B cell (primary cell): ENCODE data around the gene IL9. TPM values are rescaled to one million over a fixed set of nuclear protein-coding genes. Genes with fewer than 3 reads are reported as not detected.

Experiments
- ATAC-seq: fragments of 200-7000 bp; cut with Tn5 transposase; one replicate; pipeline ENCODE4 v1.10.0; 2021; ENCODE audit warnings: low read depth, mild to moderate bottlenecking, moderate number of reproducible peaks, moderate library complexity
- CTCF ChIA-PET: fragments of 350-600 bp; sonication (Branson Sonifier 250); formaldehyde crosslinking; loops from one replicate; lab custom pipeline; 2021; ENCODE audit warnings: antibody characterized with exemption, inconsistent platforms; lab: Charles Lee
- POLR2A ChIA-PET: fragments of 350-600 bp; sonication (Branson Sonifier 250); formaldehyde crosslinking; loops from one replicate; lab custom pipeline; 2021; ENCODE audit warnings: antibody characterized with exemption; lab: Charles Lee
- DNase-seq: peaks from one replicate; pipeline ENCODE4 v3.0.0; 2013
- H2AFZ ChIP-seq: 2 replicates; pipeline ENCODE4 v1.6.1; 2012; ENCODE audit warnings: mild to moderate bottlenecking, low read depth, low read length; ENCODE audit not compliant: insufficient read depth, poor library complexity, severe bottlenecking
- H3K27ac ChIP-seq, 2 donors: 1 replicate in 1 of 2; 2 replicates in 1 of 2; pipeline ENCODE4 v1.5.1; 2012 to 2013; ENCODE audit warnings: low read length in 2 of 2, mild to moderate bottlenecking in 2 of 2, moderate library complexity in 1 of 2
- H3K27me3 ChIP-seq, 4 experiments: fragments of 200-600 bp in 1 of 4; sonication (generic) in 1 of 4; replicated peaks in 1 of 4; 1 replicate in 2 of 4; 2 replicates in 2 of 4; pipeline versions ENCODE4 v1.6.1 to v1.7.0; 2013 to 2016; ENCODE audit warnings: low read length in 3 of 4, mild to moderate bottlenecking in 2 of 4, mixed read lengths in 1 of 4, moderate library complexity in 1 of 4; ENCODE audit not compliant: insufficient read depth in 4 of 4, control insufficient read depth in 3 of 4; ENCODE audit errors: control extremely low read depth in 1 of 4
- H3K36me3 ChIP-seq, 2 experiments: replicated peaks in 1 of 2; 1 replicate in 1 of 2; 2 replicates in 1 of 2; pipeline versions ENCODE4 v1.6.1 to v1.7.1; 2013; ENCODE audit warnings: low read length in 1 of 2; ENCODE audit not compliant: insufficient read depth in 2 of 2, control insufficient read depth in 1 of 2; ENCODE audit errors: control extremely low read depth in 1 of 2, extremely low read depth in 1 of 2
- H3K4me1 ChIP-seq, 2 donors: fragments of 200-600 bp in 1 of 2; sonication (generic) in 1 of 2; 1 replicate in 1 of 2; 2 replicates in 1 of 2; pipeline versions ENCODE4 v1.5.1 to v1.6.1; 2013 to 2017; ENCODE audit warnings: low read length in 2 of 2; ENCODE audit not compliant: control insufficient read depth in 2 of 2, insufficient read depth in 2 of 2
- H3K4me2 ChIP-seq: replicated peaks from 2 replicates; pipeline ENCODE3; 2012; ENCODE audit warnings: mild to moderate bottlenecking, low read depth, low read length; ENCODE audit not compliant: poor library complexity, severe bottlenecking
- H3K4me3 ChIP-seq, 5 experiments: fragments of 200-600 bp in 1 of 5; sonication (generic) in 1 of 5; 1 replicate in 3 of 5; 2 replicates in 2 of 5; pipeline versions ENCODE4 v1.5.1 to v1.7.0; 2011 to 2016; ENCODE audit warnings: low read length in 4 of 5, mild to moderate bottlenecking in 4 of 5, low read depth in 2 of 5, control low read depth in 1 of 5, moderate library complexity in 1 of 5; ENCODE audit not compliant: insufficient read depth in 1 of 5; ENCODE audit errors: control extremely low read depth in 1 of 5, extremely low read depth in 1 of 5
- H3K79me2 ChIP-seq: fragments of 200-600 bp; sonication (generic); one replicate; pipeline ENCODE4 v1.6.0; 2016; ENCODE audit warnings: low read length; ENCODE audit not compliant: control insufficient read depth, insufficient read depth
- H3K9ac ChIP-seq: fragments of 200-600 bp; sonication (generic); 2 replicates; pipeline ENCODE4 v1.6.1; 2017; ENCODE audit warnings: mild to moderate bottlenecking, low read length, moderate library complexity
- H3K9me3 ChIP-seq, 3 donors: one replicate each; pipeline versions ENCODE4 v1.6.1 to v1.7.1; 2013; ENCODE audit warnings: low read length in 2 of 3; ENCODE audit not compliant: control insufficient read depth in 2 of 3, insufficient read depth in 1 of 3; ENCODE audit errors: control extremely low read depth in 1 of 3
- H4K20me1 ChIP-seq: 2 replicates; pipeline ENCODE4 v1.6.0; 2012; ENCODE audit warnings: mild to moderate bottlenecking, low read length; ENCODE audit not compliant: insufficient read depth, control insufficient read depth, poor library complexity, severe bottlenecking
- H3K27ac Mint-ChIP-seq: one replicate; pipeline ENCODE4 v1.8.0; 2021; ENCODE audit warnings: mixed read lengths
- H3K27me3 Mint-ChIP-seq: one replicate; pipeline ENCODE4 v1.8.0; 2021; ENCODE audit warnings: mixed read lengths
- H3K4me1 Mint-ChIP-seq: one replicate; pipeline ENCODE4 v1.8.0; 2021; ENCODE audit warnings: mixed read lengths
- H3K4me3 Mint-ChIP-seq: one replicate; pipeline ENCODE4 v1.8.0; 2021; ENCODE audit warnings: mixed read lengths
- H3K9me3 Mint-ChIP-seq: one replicate; pipeline ENCODE4 v1.8.0; 2022; ENCODE audit warnings: mixed read lengths; ENCODE audit not compliant: insufficient read depth
- EZH2 ChIP-seq: IDR thresholded peaks from 2 replicates; pipeline ENCODE4 v1.6.1; 2012; ENCODE audit warnings: borderline replicate concordance, low read depth, mild to moderate bottlenecking, moderate library complexity, low read length; ENCODE audit not compliant: insufficient read depth, poor library complexity, severe bottlenecking
- WGBS: methylation state at CpG from one replicate; pipeline ENCODE4 v1.1.5; 2013; ENCODE audit warnings: missing lambda C conversion rate; ENCODE audit not compliant: insufficient coverage; 5-methylcytosine and 5-hydroxymethylcytosine counted together
- intact Hi-C: fragments of 100-400 bp; cut with micrococcal nuclease; formaldehyde crosslinking; loops from one replicate; pipeline ENCODE4 v1.10.0; 2022
- polyA plus RNA-seq: library from polyadenylated mRNA; depleted of rRNA; stranded (reverse); fragments of >200 nt; gene quantifications from 2 replicates; pipeline ENCODE4 v1.2.3, GENCODE V29; 2012
- total RNA-seq, 2 donors: library from RNA; stranded (reverse); fragments of 120-200 nt in 1 of 2; gene quantifications; 1 replicate in 1 of 2; 2 replicates in 1 of 2; pipeline versions ENCODE4 v1.2.3 to v1.2.4, GENCODE V29; 2013 to 2022
- TF ChIP-seq, protein P1 (sequence below): fragments of 200-600 bp; IDR thresholded peaks from one replicate; pipeline ENCODE4 v1.8.0; 2022; ENCODE audit warnings: antibody characterized with exemption, mild to moderate bottlenecking

The IL9 gene
- total and polyA plus RNA-seq, 2 donors (not counting 1 experiment from before 2014, with no cell fraction given) = not detected

DNA sequence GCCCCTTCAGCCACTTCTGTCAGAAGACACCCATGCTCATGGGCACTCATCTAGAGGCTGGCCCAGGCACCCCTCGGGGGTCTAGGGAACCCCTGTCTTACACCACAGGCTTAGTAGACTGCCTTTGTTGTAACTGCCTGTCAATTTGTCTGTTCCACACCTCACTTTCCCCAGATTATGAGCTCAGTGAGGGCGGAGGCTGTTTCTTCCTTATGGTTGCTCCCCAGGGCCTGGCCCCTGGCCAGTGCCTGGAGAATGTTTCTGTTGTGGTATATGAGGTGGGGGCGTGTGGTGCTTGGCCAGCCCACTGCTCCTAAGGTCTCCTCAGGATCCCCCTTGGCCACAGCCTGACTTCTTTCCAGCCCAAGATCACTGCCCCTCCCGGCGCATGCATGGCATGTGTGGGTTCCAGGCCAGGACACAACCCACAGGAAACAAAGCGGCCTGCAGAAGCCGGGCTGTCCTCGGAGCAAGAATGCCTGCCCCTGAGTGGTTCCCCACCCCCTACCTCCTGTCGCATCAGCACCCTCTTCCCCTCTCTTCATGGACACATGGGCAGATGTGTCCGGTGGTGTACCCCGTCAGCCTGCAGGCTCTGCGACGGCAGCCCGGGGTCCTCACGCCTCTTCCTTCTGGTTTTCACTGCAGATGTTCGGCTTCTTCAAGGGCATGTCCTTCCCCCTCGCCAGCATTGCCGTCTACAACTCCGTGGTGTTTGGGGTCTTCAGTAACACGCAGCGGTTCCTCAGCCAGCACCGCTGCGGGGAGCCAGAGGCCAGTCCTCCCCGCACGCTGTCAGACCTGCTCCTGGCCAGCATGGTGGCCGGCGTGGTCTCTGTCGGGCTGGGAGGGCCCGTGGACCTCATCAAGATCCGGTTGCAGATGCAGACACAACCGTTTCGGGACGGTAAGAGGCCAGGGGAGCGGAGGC lies 43.5 kb downstream of the IL9 start:
- H3K27me3 Mint-ChIP-seq = no peaks in the 10 kb centered on the region
- no peak for ATAC-seq

More for the DNA sequence above, 43.5 kb downstream of the IL9 start:
- no peak for DNase-seq
- no peaks in the 10 kb centered on the region for H3K27me3 ChIP-seq
- H3K4me3 Mint-ChIP-seq = no peak overlapping the region
- no peak overlapping the region for H3K27ac Mint-ChIP-seq
- no peaks in the 10 kb centered on the region for H4K20me1 ChIP-seq
- no peak overlapping the region for H3K4me3 ChIP-seq
- POLR2A ChIA-PET = no interaction called here
- intact Hi-C loops = no loop called here
- no peak overlapping the region for H2AFZ ChIP-seq
- WGBS = 89% methylated on average over 32 of the region's 34 CpGs
- TF ChIP-seq, protein P1, sequence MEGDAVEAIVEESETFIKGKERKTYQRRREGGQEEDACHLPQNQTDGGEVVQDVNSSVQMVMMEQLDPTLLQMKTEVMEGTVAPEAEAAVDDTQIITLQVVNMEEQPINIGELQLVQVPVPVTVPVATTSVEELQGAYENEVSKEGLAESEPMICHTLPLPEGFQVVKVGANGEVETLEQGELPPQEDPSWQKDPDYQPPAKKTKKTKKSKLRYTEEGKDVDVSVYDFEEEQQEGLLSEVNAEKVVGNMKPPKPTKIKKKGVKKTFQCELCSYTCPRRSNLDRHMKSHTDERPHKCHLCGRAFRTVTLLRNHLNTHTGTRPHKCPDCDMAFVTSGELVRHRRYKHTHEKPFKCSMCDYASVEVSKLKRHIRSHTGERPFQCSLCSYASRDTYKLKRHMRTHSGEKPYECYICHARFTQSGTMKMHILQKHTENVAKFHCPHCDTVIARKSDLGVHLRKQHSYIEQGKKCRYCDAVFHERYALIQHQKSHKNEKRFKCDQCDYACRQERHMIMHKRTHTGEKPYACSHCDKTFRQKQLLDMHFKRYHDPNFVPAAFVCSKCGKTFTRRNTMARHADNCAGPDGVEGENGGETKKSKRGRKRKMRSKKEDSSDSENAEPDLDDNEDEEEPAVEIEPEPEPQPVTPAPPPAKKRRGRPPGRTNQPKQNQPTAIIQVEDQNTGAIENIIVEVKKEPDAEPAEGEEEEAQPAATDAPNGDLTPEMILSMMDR = no peak
- TF ChIP-seq EZH2 = no peak
- H3K4me1 Mint-ChIP-seq = no peaks in the 10 kb centered on the region
- H3K4me1 ChIP-seq = no peaks in the 10 kb centered on the region
- no peak overlapping the region for H3K27ac ChIP-seq
- CTCF ChIA-PET = no interaction called here
- H3K9me3 ChIP-seq = no peaks in the 10 kb centered on the region
- H3K79me2 ChIP-seq = no peaks in the 10 kb centered on the region
- H3K36me3 ChIP-seq = no peaks in the 10 kb centered on the region
- H3K9ac ChIP-seq = no peak overlapping the region
- H3K4me2 ChIP-seq = no peak overlapping the region
- no peaks in the 10 kb centered on the region for H3K9me3 Mint-ChIP-seq
